ENCODE results near the gene ZNF804B. TPM values are rescaled to one million over a fixed set of nuclear protein-coding genes. Genes with fewer than 3 reads are reported as not detected.

The ZNF804B gene
- total RNA-seq, 3 donors from 2014 or later (not counting 1 experiment from before 2014, with no cell fraction given): not detected

- no peak for ATAC-seq
Observed at GRCh38 chr7:88868456-88868855, 109.0 kb downstream of the ZNF804B start.

GRCh38 chr7:88881136-88881535, 121.6 kb downstream of the ZNF804B start:
- ATAC-seq (no peak), DNase-seq (no peak)
- H3K4me3 Mint-ChIP-seq: no peak overlapping the region
- Histone ChIP-seq H3K27me3 (ENCODE audit: control insufficient read depth, insufficient read depth, low read length) (no peaks in the 10 kb centered on the region), H3K36me3 (ENCODE audit: control insufficient read depth, insufficient read depth, low read length) (no peaks in the 10 kb centered on the region), H3K4me1 (ENCODE audit: control insufficient read depth, insufficient read depth, low read length) (no peaks in the 10 kb centered on the region), H3K4me3 (ENCODE audit: low read length) (no peak overlapping the region), H3K27ac (ENCODE audit: low read length) (no peak overlapping the region), H3K9me3 (ENCODE audit: control insufficient read depth, insufficient read depth, low read length) (no peaks in the 10 kb centered on the region)
- TF ChIP-seq CTCF (IDR thresholded peaks at IDR 0.05): no peak
- H3K27me3 Mint-ChIP-seq (ENCODE audit: low read depth in 2 of 2): no peaks in the 10 kb centered on the region
- intact Hi-C loops (cut with micrococcal nuclease): no loop called here
- H3K4me1 Mint-ChIP-seq: no peaks in the 10 kb centered on the region
- no peak overlapping the region for H3K27ac Mint-ChIP-seq
- no peaks in the 10 kb centered on the region for H3K36me3 Mint-ChIP-seq
- peaks cover 6 to 7% of the 10 kb centered on the region in 2 donors for H3K9me3 Mint-ChIP-seq

More at GRCh38 chr7:88868456-88868855, 109.0 kb downstream of the ZNF804B start:
- no peak for DNase-seq
- 93% methylated on average over 1 of the region's 1 CpG for WGBS (ENCODE audit: insufficient coverage)
- Mint-ChIP-seq H3K9me3 (peaks cover 6 to 7% of the 10 kb centered on the region in 2 donors), H3K27me3 (ENCODE audit: low read depth in 2 of 2) (no peaks in the 10 kb centered on the region), H3K4me3 (no peak overlapping the region), H3K27ac (no peak overlapping the region), H3K4me1 (no peaks in the 10 kb centered on the region), H3K36me3 (no peaks in the 10 kb centered on the region)
- TF ChIP-seq CTCF (IDR thresholded peaks at IDR 0.05): no peak
- intact Hi-C loops (cut with micrococcal nuclease): no loop called here
- no peaks in the 10 kb centered on the region for H3K9me3 ChIP-seq (ENCODE audit: control insufficient read depth, insufficient read depth, low read length)
- H3K36me3 ChIP-seq (ENCODE audit: control insufficient read depth, insufficient read depth, low read length): no peaks in the 10 kb centered on the region
- no peaks in the 10 kb centered on the region for H3K27me3 ChIP-seq (ENCODE audit: control insufficient read depth, insufficient read depth, low read length)
- H3K4me3 ChIP-seq (ENCODE audit: low read length): no peak overlapping the region
- no peak overlapping the region for H3K27ac ChIP-seq (ENCODE audit: low read length)
- H3K4me1 ChIP-seq (ENCODE audit: control insufficient read depth, insufficient read depth, low read length): no peaks in the 10 kb centered on the region

- no peaks in the 10 kb centered on the region for H3K4me1 Mint-ChIP-seq
- intact Hi-C loops (cut with micrococcal nuclease): no loop called here
- H3K9me3 Mint-ChIP-seq: peaks cover 4 to 5% of the 10 kb centered on the region in 2 donors
- no peaks in the 10 kb centered on the region for H3K36me3 ChIP-seq (ENCODE audit: control insufficient read depth, insufficient read depth, low read length)
- no peak overlapping the region for H3K4me3 ChIP-seq (ENCODE audit: low read length)
- DNase-seq (no peak), ATAC-seq (no peak)
- H3K27me3 ChIP-seq (ENCODE audit: control insufficient read depth, insufficient read depth, low read length): no peaks in the 10 kb centered on the region
- H3K27me3 Mint-ChIP-seq (ENCODE audit: low read depth in 2 of 2): no peaks in the 10 kb centered on the region
- WGBS (ENCODE audit: insufficient coverage): 33% methylated on average over 1 of the region's 2 CpGs
- no peak overlapping the region for H3K27ac Mint-ChIP-seq
- no peaks in the 10 kb centered on the region for H3K36me3 Mint-ChIP-seq
- no peak overlapping the region for H3K4me3 Mint-ChIP-seq
- H3K27ac ChIP-seq (ENCODE audit: low read length): no peak overlapping the region
- no peak for TF ChIP-seq CTCF (IDR thresholded peaks at IDR 0.05)
- H3K4me1 ChIP-seq (ENCODE audit: control insufficient read depth, insufficient read depth, low read length): no peaks in the 10 kb centered on the region
- no peaks in the 10 kb centered on the region for H3K9me3 ChIP-seq (ENCODE audit: control insufficient read depth, insufficient read depth, low read length)
Observed at GRCh38 chr7:88885131-88885530, 125.6 kb downstream of the ZNF804B start.

DNA sequence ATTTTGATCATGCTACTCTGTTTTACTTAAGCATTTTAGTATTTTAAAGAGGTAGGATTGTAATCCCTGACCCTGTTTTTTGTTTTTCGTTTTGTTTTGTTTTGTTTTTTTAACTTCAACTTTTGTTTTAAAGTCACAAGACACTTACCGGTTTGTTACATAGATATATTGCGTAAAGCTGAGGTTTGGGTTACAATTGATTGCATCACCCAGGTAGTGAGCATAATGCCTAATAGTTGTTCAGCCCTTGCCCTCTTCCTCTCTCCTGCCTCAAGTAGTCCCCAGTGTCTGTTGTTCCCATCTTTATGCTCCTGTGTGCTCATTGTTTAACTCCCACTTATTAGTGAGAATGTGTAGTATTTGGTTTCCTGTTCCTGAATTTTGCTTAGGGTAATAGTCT, 129.2 kb downstream of the ZNF804B start:
- WGBS (ENCODE audit: insufficient coverage): 100% methylated on average over 2 of the region's 3 CpGs
- Mint-ChIP-seq H3K9me3 (peaks cover 9 to 15% of the 10 kb centered on the region in 2 donors), H3K36me3 (no peaks in the 10 kb centered on the region), H3K4me3 (no peak overlapping the region), H3K27ac (no peak overlapping the region), H3K4me1 (no peaks in the 10 kb centered on the region), H3K27me3 (ENCODE audit: low read depth in 2 of 2) (no peaks in the 10 kb centered on the region)
- Histone ChIP-seq H3K36me3 (ENCODE audit: control insufficient read depth, insufficient read depth, low read length) (no peaks in the 10 kb centered on the region), H3K4me1 (ENCODE audit: control insufficient read depth, insufficient read depth, low read length) (no peaks in the 10 kb centered on the region), H3K27me3 (ENCODE audit: control insufficient read depth, insufficient read depth, low read length) (no peaks in the 10 kb centered on the region), H3K9me3 (ENCODE audit: control insufficient read depth, insufficient read depth, low read length) (no peaks in the 10 kb centered on the region), H3K27ac (ENCODE audit: low read length) (no peak overlapping the region), H3K4me3 (ENCODE audit: low read length) (no peak overlapping the region)
- DNase-seq: no peak
- TF ChIP-seq CTCF (IDR thresholded peaks at IDR 0.05): no peak
- intact Hi-C loops (cut with micrococcal nuclease): no loop called here
- ATAC-seq: no peak
